ENCODE measurements around the gene ITGAL. TPM values are rescaled to one million over a fixed set of nuclear protein-coding genes. Genes with fewer than 3 reads are reported as not detected.
A peak's percentile ranks its signal among the peaks of the same experiment; 100 is the strongest.

Gene ITGAL
- total and polyA plus RNA-seq, 2 of the 13 experiments (the other 11 are each of a cell fraction or from before 2014, with no cell fraction given): 0.86 to 1.2 TPM

DNA sequence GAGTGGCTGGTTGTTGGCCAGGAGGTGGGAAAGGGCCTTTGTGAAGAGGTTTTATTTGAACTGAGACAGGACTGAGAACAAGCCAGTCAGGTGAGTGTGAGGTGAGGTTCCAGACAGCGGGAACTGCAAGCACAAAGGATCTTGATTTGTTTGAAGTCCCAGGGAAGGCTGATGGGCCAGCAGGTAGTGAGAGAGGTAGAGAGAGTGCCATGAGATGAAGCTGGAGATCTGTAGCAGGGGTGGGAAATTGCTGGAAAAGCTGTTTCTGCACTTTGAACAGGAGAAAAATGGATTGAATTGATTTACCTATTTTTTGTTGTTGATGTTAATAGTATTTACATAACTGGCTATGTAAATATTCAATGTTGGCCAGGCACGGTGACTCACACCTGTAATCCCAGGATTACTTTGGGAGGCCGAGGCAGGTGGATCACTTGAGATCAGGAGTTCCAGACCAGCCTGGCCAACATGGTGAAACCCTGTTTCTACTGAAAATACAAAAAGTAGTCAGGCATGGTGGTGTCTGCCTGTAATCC lies 35.0 kb upstream of the ITGAL start (continued):
- TF ChIP-seq FOXA1 (IDR thresholded peaks at IDR 0.05) (peak; percentile 99), FOXA1 (CRISPR knock-in tag; IDR thresholded peaks at IDR 0.05) (peak; percentile 70), ZNF816 (CRISPR knock-in tag; IDR thresholded peaks at IDR 0.05; ENCODE audit: borderline replicate concordance) (0 out of 2 replicates have a peak, but pooled peaks have one; percentile 28), ZBTB20 (CRISPR knock-in tag; IDR thresholded peaks at IDR 0.05; ENCODE audit: borderline replicate concordance, low read depth) (peak; percentile 46; the same call in 1 of the 2 replicates), FOXA3 (CRISPR knock-in tag; IDR thresholded peaks at IDR 0.05) (peak; percentile 92), TCF7 (IDR thresholded peaks at IDR 0.05; ENCODE audit: low read depth) (peak; percentile 48; the same call in 1 of the 2 replicates), CENPT (CRISPR knock-in tag; IDR thresholded peaks at IDR 0.05; ENCODE audit: low read depth) (no peak), ZBTB8A (CRISPR knock-in tag; IDR thresholded peaks at IDR 0.05; ENCODE audit: borderline replicate concordance, low read depth) (no peak), ZNF331 (CRISPR knock-in tag; IDR thresholded peaks at IDR 0.05) (peak; percentile 71), ZNF18 (CRISPR knock-in tag; IDR thresholded peaks at IDR 0.05; ENCODE audit: insufficient replicate concordance) (peak; percentile 88), TEF (CRISPR knock-in tag; IDR thresholded peaks at IDR 0.05) (no peak), JUN (CRISPR knock-in tag; IDR thresholded peaks at IDR 0.05) (peak; percentile 89), HMG20A (CRISPR knock-in tag; IDR thresholded peaks at IDR 0.05; ENCODE audit: borderline replicate concordance) (peak; percentile 60; the same call in 1 of the 2 replicates), PITX1 (CRISPR knock-in tag; IDR thresholded peaks at IDR 0.05) (peak; percentile 95), GATAD2A (CRISPR knock-in tag; IDR thresholded peaks at IDR 0.05) (peak; percentile 84), ZNF431 (CRISPR knock-in tag; IDR thresholded peaks at IDR 0.05; ENCODE audit: borderline replicate concordance, low read depth) (0 out of 2 replicates have a peak, but pooled peaks have one; percentile 20), RXRB (CRISPR knock-in tag; IDR thresholded peaks at IDR 0.05; ENCODE audit: borderline replicate concordance) (0 out of 2 replicates have a peak, but pooled peaks have one; percentile 46), CBX2 (IDR thresholded peaks at IDR 0.05; ENCODE audit: low read depth, low read length) (no peak), CBX2 (CRISPR knock-in tag; IDR thresholded peaks at IDR 0.05; ENCODE audit: low read depth) (no peak), SAP130 (CRISPR knock-in tag; IDR thresholded peaks at IDR 0.05; ENCODE audit: low read depth) (peak; percentile 53), FOXO1 (CRISPR knock-in tag; IDR thresholded peaks at IDR 0.05) (peak; percentile 56; the same call in 1 of the 2 replicates)
- TF ChIP-seq, protein P1, sequence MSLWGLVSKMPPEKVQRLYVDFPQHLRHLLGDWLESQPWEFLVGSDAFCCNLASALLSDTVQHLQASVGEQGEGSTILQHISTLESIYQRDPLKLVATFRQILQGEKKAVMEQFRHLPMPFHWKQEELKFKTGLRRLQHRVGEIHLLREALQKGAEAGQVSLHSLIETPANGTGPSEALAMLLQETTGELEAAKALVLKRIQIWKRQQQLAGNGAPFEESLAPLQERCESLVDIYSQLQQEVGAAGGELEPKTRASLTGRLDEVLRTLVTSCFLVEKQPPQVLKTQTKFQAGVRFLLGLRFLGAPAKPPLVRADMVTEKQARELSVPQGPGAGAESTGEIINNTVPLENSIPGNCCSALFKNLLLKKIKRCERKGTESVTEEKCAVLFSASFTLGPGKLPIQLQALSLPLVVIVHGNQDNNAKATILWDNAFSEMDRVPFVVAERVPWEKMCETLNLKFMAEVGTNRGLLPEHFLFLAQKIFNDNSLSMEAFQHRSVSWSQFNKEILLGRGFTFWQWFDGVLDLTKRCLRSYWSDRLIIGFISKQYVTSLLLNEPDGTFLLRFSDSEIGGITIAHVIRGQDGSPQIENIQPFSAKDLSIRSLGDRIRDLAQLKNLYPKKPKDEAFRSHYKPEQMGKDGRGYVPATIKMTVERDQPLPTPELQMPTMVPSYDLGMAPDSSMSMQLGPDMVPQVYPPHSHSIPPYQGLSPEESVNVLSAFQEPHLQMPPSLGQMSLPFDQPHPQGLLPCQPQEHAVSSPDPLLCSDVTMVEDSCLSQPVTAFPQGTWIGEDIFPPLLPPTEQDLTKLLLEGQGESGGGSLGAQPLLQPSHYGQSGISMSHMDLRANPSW (CRISPR knock-in tag; IDR thresholded peaks at IDR 0.05; ENCODE audit: borderline replicate concordance): 0 out of 2 replicates have a peak, but pooled peaks have one; percentile 31
- TF ChIP-seq, protein P2, sequence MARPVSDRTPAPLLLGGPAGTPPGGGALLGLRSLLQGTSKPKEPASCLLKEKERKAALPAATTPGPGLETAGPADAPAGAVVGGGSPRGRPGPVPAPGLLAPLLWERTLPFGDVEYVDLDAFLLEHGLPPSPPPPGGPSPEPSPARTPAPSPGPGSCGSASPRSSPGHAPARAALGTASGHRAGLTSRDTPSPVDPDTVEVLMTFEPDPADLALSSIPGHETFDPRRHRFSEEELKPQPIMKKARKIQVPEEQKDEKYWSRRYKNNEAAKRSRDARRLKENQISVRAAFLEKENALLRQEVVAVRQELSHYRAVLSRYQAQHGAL (CRISPR knock-in tag; IDR thresholded peaks at IDR 0.05; ENCODE audit: not compliant biosample characterization): no peak
- TF ChIP-seq, protein P3, sequence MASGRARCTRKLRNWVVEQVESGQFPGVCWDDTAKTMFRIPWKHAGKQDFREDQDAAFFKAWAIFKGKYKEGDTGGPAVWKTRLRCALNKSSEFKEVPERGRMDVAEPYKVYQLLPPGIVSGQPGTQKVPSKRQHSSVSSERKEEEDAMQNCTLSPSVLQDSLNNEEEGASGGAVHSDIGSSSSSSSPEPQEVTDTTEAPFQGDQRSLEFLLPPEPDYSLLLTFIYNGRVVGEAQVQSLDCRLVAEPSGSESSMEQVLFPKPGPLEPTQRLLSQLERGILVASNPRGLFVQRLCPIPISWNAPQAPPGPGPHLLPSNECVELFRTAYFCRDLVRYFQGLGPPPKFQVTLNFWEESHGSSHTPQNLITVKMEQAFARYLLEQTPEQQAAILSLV (CRISPR knock-in tag; IDR thresholded peaks at IDR 0.05; ENCODE audit: borderline replicate concordance): no peak; the same call in 1 of the 2 replicates
